ENCODE data around the gene NECAP2.
"Not testable (repeated sequence)": the region's sequence is repeated elsewhere in the genome, so short reads cannot be mapped to it uniquely, and the experiment has no call there.

Gene NECAP2

DNA sequence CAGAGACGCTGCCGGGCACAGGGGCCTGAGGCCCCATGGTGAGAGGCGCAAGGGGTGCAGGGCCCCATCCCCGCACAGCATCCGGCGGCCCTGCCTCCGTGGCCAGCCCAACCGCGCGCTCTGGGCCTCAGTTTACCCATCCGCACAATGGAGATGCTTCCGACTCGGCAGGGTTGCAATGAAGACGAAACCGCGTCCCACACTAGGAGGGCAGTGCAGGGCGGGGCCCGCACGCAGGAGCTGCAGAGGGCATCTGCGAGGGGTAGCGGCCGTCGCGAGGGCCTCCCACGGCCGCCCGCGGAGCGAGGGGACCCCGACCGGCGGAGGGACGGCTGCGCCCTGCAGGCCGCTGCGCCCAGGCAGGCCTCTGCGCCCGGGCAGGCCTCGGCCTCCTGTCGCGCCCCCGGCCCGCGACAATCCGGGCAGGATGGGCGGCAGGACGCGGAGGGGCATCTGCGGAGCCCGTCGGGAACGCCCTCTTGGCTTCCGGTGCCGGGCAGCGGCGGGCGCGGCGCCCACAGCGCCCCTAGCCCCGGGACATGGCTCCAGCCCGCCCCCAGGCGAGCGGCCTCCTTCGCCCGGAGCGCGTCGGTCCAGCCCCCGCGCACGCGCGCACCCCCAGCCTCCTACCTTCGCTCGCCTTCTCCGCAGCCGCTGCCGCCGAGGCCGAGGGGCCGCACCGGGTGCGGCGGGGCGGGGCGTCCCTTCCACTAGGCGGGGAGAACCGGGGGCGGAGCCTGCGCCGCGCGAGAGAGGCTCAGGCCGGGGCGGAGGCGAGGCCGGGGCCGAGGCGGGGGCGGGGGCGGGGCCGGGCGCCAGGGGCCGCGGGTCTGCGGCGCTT is 58.3 kb downstream of the NECAP2 start:
- peak; percentile 73 for DNase-seq (ENCODE audit: low read depth)

DNA sequence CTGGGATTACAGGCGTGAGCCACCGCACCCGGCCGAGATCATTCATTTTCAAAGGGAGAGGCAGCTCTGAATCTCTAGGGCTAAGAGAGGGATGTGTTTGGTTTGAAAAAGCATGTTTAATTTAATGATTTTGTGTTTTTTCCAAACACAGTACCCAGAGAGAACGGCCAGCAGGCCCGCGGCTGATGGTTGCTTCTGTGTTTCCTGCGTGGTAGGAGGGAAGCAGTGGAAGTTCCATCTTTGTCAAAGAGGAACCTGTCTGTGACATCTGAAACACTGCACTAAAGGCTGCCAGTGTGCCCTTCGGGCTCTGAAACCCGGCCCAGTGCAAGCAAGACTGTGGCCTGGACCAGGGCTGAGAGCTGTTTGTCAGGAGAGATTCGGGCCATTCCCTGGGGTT is 59.9 kb downstream of the NECAP2 start:
- DNase-seq (ENCODE audit: low read depth) = not testable (repeated sequence)

DNA sequence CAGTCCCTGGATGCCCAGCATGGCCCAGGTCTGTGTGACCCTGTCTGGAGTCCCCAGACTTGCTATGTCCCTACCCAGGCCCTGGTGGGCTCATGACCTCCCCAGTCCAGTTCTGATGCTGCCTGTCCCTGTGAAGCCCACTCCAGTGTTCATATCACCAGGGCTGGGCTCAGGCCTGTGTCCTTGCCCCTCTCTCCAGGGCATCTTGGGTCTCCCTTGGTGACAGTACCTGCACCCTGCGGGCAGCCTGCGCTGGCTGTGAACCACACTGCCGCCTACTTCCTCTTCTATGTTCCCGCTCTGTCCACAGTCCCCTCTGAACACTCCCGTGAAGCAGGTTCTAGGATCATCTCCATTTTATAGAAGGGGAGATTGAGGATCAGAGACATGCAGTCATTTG is 60.5 kb downstream of the NECAP2 start:
- not testable (repeated sequence) for DNase-seq (ENCODE audit: low read depth)

DNA sequence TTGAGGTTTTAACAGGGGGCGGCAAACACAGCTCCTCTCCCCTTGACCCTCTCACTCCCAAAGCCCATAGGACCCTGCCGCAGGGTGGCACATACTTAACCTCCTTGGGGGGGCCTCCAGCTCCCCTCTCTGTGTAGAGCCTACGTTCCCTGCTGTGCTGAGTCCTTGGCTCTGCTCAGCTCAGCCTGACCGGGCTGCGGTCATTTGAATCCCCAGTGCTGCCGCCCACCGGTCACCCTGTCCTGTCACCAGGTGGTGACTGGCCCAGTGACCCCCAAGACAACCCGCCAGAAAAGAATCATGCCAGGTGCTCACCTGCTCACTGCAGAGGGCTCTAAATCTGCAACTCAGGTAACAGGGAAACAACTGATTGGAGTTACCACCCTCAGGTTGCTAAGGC is 60.9 kb downstream of the NECAP2 start:
- DNase-seq (ENCODE audit: low read depth) = not testable (repeated sequence)

DNA sequence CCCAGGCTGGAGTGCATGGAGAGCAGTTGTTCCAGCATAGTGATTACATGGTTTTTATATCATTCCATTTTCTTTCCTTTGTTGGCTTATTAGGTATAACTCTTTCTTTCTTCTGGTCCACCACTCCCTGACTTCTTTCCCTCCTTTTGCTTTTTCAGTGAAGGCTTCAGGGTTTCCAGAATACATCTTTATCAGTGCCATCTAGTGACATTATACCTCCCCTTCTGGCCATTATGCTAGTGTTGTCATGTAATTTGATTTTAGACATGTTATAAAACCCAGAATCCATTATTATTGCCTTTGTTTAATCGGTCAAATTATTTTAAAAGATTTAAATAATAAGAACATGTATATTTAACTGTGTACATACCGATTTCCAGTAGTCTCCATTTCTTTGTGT is 63.0 kb downstream of the NECAP2 start:
- no peak for DNase-seq (ENCODE audit: low read depth)

DNA sequence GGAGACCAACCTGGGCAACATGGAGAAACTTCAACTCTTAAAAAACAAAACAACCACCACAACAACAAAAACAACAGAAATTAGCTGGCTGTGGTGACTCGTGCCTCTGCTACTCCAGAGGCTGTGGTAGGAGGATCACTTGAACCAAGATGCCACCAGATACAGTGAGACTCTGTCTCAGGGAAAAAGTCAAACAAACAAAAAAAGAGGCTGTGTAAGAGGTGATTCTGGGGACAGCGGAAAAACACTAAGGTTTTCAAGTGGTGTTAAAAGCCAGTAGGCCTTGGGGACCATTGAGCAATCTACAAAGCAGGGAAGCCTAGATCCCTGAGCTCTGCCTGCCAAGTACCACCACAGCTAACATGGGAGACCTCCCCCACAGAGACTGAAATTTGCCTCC is 65.3 kb downstream of the NECAP2 start:
- not testable (repeated sequence) for DNase-seq (ENCODE audit: low read depth)

DNA sequence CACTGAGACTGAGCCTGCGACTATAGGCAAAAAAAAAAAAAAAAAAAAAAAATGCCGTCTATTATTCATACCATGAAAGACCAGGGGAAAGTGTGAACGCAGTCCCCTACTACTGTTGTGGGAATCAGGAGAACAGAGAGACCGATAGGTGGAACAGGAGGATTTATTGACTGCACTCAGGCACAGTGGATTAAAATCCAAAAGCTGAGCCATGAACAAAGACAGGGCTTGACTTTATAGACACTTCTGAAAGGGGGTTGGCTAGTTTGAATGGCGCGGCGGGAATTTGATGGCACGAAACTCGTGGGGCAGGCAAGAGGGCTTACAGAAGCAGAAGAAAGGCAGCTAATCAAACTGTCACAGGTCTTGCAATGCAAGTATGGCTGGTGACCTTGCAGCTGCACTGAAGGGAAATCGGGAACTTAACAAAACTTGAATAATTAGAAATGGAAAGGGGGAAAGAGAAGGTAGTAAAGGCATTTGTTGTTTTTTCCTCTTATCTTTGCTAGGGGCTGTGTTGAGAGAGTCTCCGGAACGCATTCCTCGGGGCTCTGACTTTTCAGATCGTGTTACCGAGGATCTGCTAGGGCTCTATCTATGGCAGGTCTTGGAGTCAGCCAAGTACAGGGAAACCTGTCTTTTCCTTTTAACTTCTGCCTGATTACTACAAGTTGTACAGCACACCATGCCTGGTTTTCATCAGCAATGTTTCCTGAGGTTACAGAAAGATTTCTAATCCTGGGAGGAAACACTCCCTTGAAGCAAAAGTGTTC is 66.0 kb downstream of the NECAP2 start:
- DNase-seq (ENCODE audit: low read depth) = not testable (repeated sequence)

DNA sequence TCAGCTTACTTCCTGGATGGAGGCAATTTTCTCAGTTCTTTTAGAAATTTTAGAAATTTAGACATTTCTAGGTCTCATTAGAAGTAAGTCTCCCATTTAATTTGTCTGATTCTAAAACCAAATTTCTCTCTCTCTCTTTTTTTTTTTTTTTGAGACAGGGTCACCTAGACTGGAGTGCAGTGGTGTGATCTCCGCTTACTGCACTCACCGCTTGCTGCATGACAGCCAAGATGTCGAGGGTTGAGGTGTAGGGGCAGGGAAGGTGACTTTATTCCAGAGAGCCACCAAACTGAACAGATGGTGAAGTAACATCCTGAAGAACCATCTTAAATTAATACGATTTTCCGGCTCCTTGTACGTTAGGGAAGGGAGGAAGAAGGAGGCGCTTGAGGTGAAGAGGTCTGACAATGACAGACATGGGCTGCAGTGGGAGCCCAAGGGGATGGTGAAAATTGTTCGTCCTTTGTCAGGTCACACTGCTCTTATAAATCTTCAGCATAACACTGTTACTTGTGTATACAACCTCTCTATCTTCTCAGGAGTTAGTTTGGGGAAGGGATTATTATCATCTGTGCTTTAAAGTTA is 68.4 kb downstream of the NECAP2 start:
- not testable (repeated sequence) for DNase-seq (ENCODE audit: low read depth)

Measured in stimulated activated CD4-positive, alpha-beta T cell treated with anti-CD3 and anti-CD28 coated beads, Interleukin-2, amount 100 ng/mL, for 4 hours (primary cell).